Measurements from ENCODE around the gene CEL. TPM values are rescaled to one million over a fixed set of nuclear protein-coding genes. Genes with fewer than 3 reads are reported as not detected.

CEL gene
- total RNA-seq, 1 donor from 2014 or later = 1.9 TPM

DNA sequence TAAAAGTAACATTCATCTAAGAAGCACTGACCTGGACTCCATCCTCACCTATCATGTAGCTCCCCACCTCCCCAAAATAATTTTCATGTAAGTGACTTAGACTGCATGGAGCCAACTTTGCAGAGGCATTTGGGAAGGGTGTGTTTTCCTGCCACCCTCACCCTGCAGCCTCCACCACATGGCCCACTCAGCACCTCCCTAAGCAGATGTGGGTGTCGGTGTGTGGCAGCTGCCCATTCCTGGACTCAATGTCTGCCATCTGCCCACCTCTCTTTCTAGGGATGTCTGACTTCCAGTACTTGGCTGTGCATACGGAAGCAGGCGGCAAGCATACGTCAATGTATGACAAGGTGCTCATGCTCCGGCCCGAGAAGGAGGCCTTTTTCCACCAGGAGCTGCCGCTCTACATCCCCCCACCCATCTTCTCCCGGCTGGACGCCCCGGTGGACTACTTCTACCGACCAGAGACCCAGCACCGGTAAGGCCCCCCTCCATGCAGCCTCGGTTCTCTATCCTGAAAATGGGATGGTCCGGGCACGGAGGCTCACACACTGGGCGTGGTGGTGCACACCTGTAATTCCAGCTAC lies 18.2 kb upstream of the CEL start:
- no peaks in the 10 kb centered on the region for H3K27me3 ChIP-seq (ENCODE audit: low read depth)
- no peak overlapping the region for H3K4me3 ChIP-seq
- H3K9me3 ChIP-seq (replicated peaks) = no peaks in the 10 kb centered on the region
- no peak for TF ChIP-seq CTCF (IDR thresholded peaks at IDR 0.05; ENCODE audit: borderline replicate concordance)
- no peak overlapping the region for H3K27ac ChIP-seq (replicated peaks)
- no peak for DNase-seq
- H3K36me3 ChIP-seq = peaks cover 69% of the 10 kb centered on the region
- intact Hi-C loops (cut with micrococcal nuclease) = no loop called here
- H3K4me1 ChIP-seq = no peaks in the 10 kb centered on the region

GRCh38 chr9:133044125-133044524 lies 17.7 kb upstream of the CEL start:
- intact Hi-C loops (cut with micrococcal nuclease) = no loop called here
- H3K4me3 ChIP-seq = no peak overlapping the region
- no peaks in the 10 kb centered on the region for H3K27me3 ChIP-seq (ENCODE audit: low read depth)
- no peak overlapping the region for H3K27ac ChIP-seq (replicated peaks)
- H3K36me3 ChIP-seq = peaks cover 75% of the 10 kb centered on the region
- no peak for TF ChIP-seq CTCF (IDR thresholded peaks at IDR 0.05; ENCODE audit: borderline replicate concordance)
- no peak for DNase-seq
- H3K4me1 ChIP-seq = no peaks in the 10 kb centered on the region
- no peaks in the 10 kb centered on the region for H3K9me3 ChIP-seq (replicated peaks)

- no peak overlapping the region for H3K4me3 ChIP-seq
- intact Hi-C loops (cut with micrococcal nuclease) = no loop called here
- H3K9me3 ChIP-seq (replicated peaks) = no peaks in the 10 kb centered on the region
- H3K27ac ChIP-seq (replicated peaks) = no peak overlapping the region
- peaks cover 80% of the 10 kb centered on the region for H3K36me3 ChIP-seq
- TF ChIP-seq CTCF (IDR thresholded peaks at IDR 0.05; ENCODE audit: borderline replicate concordance) = no peak
- DNase-seq = no peak
- H3K4me1 ChIP-seq = no peaks in the 10 kb centered on the region
- H3K27me3 ChIP-seq (ENCODE audit: low read depth) = no peaks in the 10 kb centered on the region
Observed at GRCh38 chr9:133044661-133045060, 17.1 kb upstream of the CEL start.

GRCh38 chr9:133045132-133045531 lies 16.6 kb upstream of the CEL start:
- H3K4me3 ChIP-seq = no peak overlapping the region
- H3K9me3 ChIP-seq (replicated peaks) = no peaks in the 10 kb centered on the region
- no peak overlapping the region for H3K27ac ChIP-seq (replicated peaks)
- H3K27me3 ChIP-seq (ENCODE audit: low read depth) = no peaks in the 10 kb centered on the region
- no peak for TF ChIP-seq CTCF (IDR thresholded peaks at IDR 0.05; ENCODE audit: borderline replicate concordance)
- intact Hi-C loops (cut with micrococcal nuclease) = no loop called here
- no peaks in the 10 kb centered on the region for H3K4me1 ChIP-seq
- no peak for DNase-seq
- peaks cover 85% of the 10 kb centered on the region for H3K36me3 ChIP-seq

DNA sequence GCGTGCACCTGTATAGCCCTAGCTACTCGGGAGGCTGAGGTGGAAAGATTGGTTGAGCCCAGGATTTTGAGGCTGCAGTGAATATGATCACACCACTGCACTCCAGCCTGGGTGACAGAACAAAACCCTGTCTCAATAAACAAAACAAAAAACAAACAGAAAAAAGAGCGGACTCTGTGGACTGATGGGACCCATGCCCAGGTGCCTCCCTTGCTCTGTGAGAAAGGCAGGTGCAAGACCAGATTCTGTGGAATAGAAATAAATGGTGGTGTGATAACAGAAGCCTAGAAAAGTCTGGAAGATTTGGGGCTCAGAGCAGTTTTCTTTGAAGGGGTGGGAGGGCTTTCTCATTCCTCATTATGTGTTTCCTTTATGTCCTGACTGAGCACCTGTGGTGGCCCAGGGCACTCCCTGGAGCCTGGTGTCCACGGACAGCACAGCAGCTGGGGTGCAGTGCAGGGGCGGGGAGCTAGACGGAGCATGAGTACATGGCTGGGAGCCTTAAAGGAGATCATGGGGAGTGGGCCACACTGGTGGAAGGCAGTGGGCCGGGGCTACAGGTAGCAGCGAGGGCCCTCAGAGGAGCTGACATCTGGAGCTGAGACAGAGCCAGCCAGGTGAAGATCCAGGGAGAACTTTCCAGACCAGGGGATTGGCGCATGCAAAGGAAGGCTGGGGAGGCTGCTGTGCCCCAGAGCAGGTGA lies 15.4 kb upstream of the CEL start:
- Histone ChIP-seq H3K4me1 (no peaks in the 10 kb centered on the region), H3K27ac (replicated peaks) (no peak overlapping the region), H3K36me3 (peaks cover 97% of the 10 kb centered on the region), H3K4me3 (no peak overlapping the region), H3K27me3 (ENCODE audit: low read depth) (no peaks in the 10 kb centered on the region), H3K9me3 (replicated peaks) (no peaks in the 10 kb centered on the region)
- intact Hi-C loops (cut with micrococcal nuclease) = no loop called here
- DNase-seq = no peak
- TF ChIP-seq CTCF (IDR thresholded peaks at IDR 0.05; ENCODE audit: borderline replicate concordance) = no peak

All from left ventricle myocardium inferior (tissue), 1 donor.